K562 (cell line): ENCODE data around the gene ACBD4. TPM values are rescaled to one million over a fixed set of nuclear protein-coding genes. Genes with fewer than 3 reads are reported as not detected.

Source experiments
- CHD4 ChIP-seq: fragments of 200-600 bp; sonication (generic); IDR thresholded peaks from 3 replicates; pipeline ENCODE4 v1.6.1; 2012; ENCODE audit warnings: low read depth, mild to moderate bottlenecking, mixed read lengths, low read length, inconsistent platforms; ENCODE audit not compliant: insufficient read depth, insufficient replicate concordance, poor library complexity, severe bottlenecking
- FOXP1 ChIP-seq: sonication (generic); formaldehyde crosslinking; IDR thresholded peaks from 2 replicates; pipeline ENCODE4 v1.8.0; 2022; ENCODE audit warnings: mild to moderate bottlenecking, missing genetic modification reagents
- HMGXB4 ChIP-seq: sonication (generic); formaldehyde crosslinking; IDR thresholded peaks from 2 replicates; pipeline ENCODE4 v1.8.1; 2023; ENCODE audit warnings: mild to moderate bottlenecking, missing genetic modification reagents
- MAFK ChIP-seq: IDR thresholded peaks from 2 replicates; pipeline ENCODE4 v1.6.1; 2011; ENCODE audit warnings: low read length, improper control_type of control experiment
- MYC ChIP-seq, 2 experiments: fragments of 250-450 bp in 1 of 2; sonication (Bioruptor Pico) in 1 of 2; IDR thresholded peaks; 2 replicates each; pipeline versions ENCODE4 v1.5.1 to v1.6.1; 2012 to 2021; ENCODE audit warnings: low read depth in 2 of 2, borderline replicate concordance in 1 of 2, improper control_type of control experiment in 1 of 2, low read length in 1 of 2, mild to moderate bottlenecking in 1 of 2, moderate library complexity in 1 of 2
- NCOA1 ChIP-seq: fragments of 450-650 bp; IDR thresholded peaks from 2 replicates; pipeline ENCODE4 v1.6.1; 2016; ENCODE audit warnings: low read depth
- RBFOX2 ChIP-seq: fragments of 200-400 bp; formaldehyde crosslinking; IDR thresholded peaks from 2 replicates; pipeline ENCODE4 v1.6.1; 2017; ENCODE audit warnings: low read depth, mild to moderate bottlenecking, low read length, moderate library complexity
- RBM25 ChIP-seq: fragments of 200-400 bp; formaldehyde crosslinking; IDR thresholded peaks from 2 replicates; pipeline ENCODE4 v1.6.1; 2018; ENCODE audit warnings: low read length, low read depth, moderate library complexity; ENCODE audit not compliant: severe bottlenecking
- SMC3 ChIP-seq: conservative IDR thresholded peaks from 2 replicates; pipeline ENCODE4 v1.6.1; 2011; ENCODE audit warnings: low read depth, low read length, improper control_type of control experiment; ENCODE audit not compliant: insufficient read depth
- TFAP4 ChIP-seq: sonication (generic); formaldehyde crosslinking; IDR thresholded peaks from 2 replicates; pipeline ENCODE4 v1.8.0; 2022; ENCODE audit warnings: missing genetic modification reagents, mild to moderate bottlenecking, moderate library complexity, borderline replicate concordance
- polyA plus RNA-seq, 8 experiments: library from polyadenylated mRNA; depleted of rRNA in 4 of 8; stranded (reverse) in 5 of 8; unstranded in 3 of 8; fragments of >200 nt; fragmentation: Nextera tagmentation in 2 of 8; fragmentation: Illumina TruSeq in 1 of 8; extraction: Ambion mirVana in 2 of 8; extraction: Trizol in 1 of 8; gene quantifications; 2 replicates each; pipeline versions ENCODE4 v1.2.1 to v1.2.3, GENCODE V29; 2011 to 2014; ENCODE audit warnings: inconsistent platforms in 1 of 8, missing spikeins in 1 of 8
- total RNA-seq, 7 experiments: library from RNA; depleted of rRNA in 6 of 7; stranded (reverse); fragments of >200 nt in 6 of 7; fragmentation: Illumina TruSeq in 2 of 7; extraction: Trizol in 2 of 7; gene quantifications; 2 replicates each; pipeline versions ENCODE4 v1.2.1 to v1.2.3, GENCODE V29; 2011 to 2021; ENCODE audit warnings: low replicate concordance in 1 of 7

Gene ACBD4
- total and polyA plus RNA-seq, 9 of the 15 experiments (the other 6 are each of a cell fraction or from before 2014, with no cell fraction given) = 0.14 to 6.9 (median 4.6) TPM

- TF ChIP-seq MAFK (no peak), NCOA1 (no peak), MYC (IDR thresholded peaks at IDR 0.05; ENCODE audit: low read depth, low read length) (no peak), MYC (CRISPR knock-in tag; IDR thresholded peaks at IDR 0.05; ENCODE audit: borderline replicate concordance, low read depth) (peak; percentile 66; the same call in 1 of the 2 replicates), TFAP4 (CRISPR knock-in tag) (0 out of 2 replicates have a peak, but pooled peaks have one; percentile 26), SMC3 (0 out of 2 replicates have a peak, but pooled peaks have one; percentile 9), CHD4 (no peak), RBFOX2 (peak; percentile 17; the same call in 1 of the 2 replicates), FOXP1 (CRISPR knock-in tag) (no peak), RBM25 (peak; percentile 64), HMGXB4 (CRISPR knock-in tag) (peak; percentile 55; the same call in 1 of the 2 replicates)
These were observed 3.7 kb upstream of the ACBD4 start (continued) for GRCh38 chr17:45131616-45132319.
